ENCODE measurements around the gene ZDHHC7.

The ZDHHC7 gene

GRCh38 chr16:85018529-85019236 is 7.3 kb upstream of the ZDHHC7 start:
- no peak for DNase-seq (ENCODE audit: low read depth in 2 of 2)

- DNase-seq (ENCODE audit: low read depth in 2 of 2) = no peak
Measured at GRCh38 chr16:85017633-85018032, 6.3 kb upstream of the ZDHHC7 start.

- peak in 1 of 2 donors; percentile 17 for DNase-seq (ENCODE audit: low read depth in 2 of 2)
Measured at GRCh38 chr16:85017151-85017550, 5.8 kb upstream of the ZDHHC7 start.

GRCh38 chr16:85015481-85016187 is 4.3 kb upstream of the ZDHHC7 start:
- DNase-seq (ENCODE audit: low read depth in 2 of 2) = no peak

- no peak for DNase-seq (ENCODE audit: low read depth in 2 of 2)
Measured at GRCh38 chr16:85014311-85014710, 3.0 kb upstream of the ZDHHC7 start.

GRCh38 chr16:85011846-85012284 is 530 bp upstream of the ZDHHC7 start:
- DNase-seq (ENCODE audit: low read depth in 2 of 2) = no peak

GRCh38 chr16:85010446-85010930 is 847 bp downstream of the ZDHHC7 start:
- DNase-seq (ENCODE audit: low read depth in 2 of 2) = no peak

- no peak for DNase-seq (ENCODE audit: low read depth in 2 of 2)
Measured at GRCh38 chr16:85008271-85008670, 3.1 kb downstream of the ZDHHC7 start.

- DNase-seq (ENCODE audit: low read depth in 2 of 2) = no peak
Measured at GRCh38 chr16:85007496-85008214, 3.7 kb downstream of the ZDHHC7 start.

GRCh38 chr16:85006639-85007038 is 4.7 kb downstream of the ZDHHC7 start:
- DNase-seq (ENCODE audit: low read depth in 2 of 2) = no peak

- DNase-seq (ENCODE audit: low read depth in 2 of 2) = no peak
Measured at GRCh38 chr16:85005285-85006069, 5.9 kb downstream of the ZDHHC7 start.

- DNase-seq (ENCODE audit: low read depth in 2 of 2) = no peak
Measured at GRCh38 chr16:85004587-85005205, 6.6 kb downstream of the ZDHHC7 start.

GRCh38 chr16:85003725-85004586 is 7.4 kb downstream of the ZDHHC7 start:
- DNase-seq (ENCODE audit: low read depth in 2 of 2) = no peak

- DNase-seq (ENCODE audit: low read depth in 2 of 2) = no peak
Measured at GRCh38 chr16:85003076-85003475, 8.3 kb downstream of the ZDHHC7 start.

- DNase-seq (ENCODE audit: low read depth in 2 of 2) = no peak
Measured at GRCh38 chr16:85002608-85003007, 8.7 kb downstream of the ZDHHC7 start.

- no peak for DNase-seq (ENCODE audit: low read depth in 2 of 2)
Measured at GRCh38 chr16:85002099-85002541, 9.2 kb downstream of the ZDHHC7 start.

GRCh38 chr16:84999857-85000480 is 11.4 kb downstream of the ZDHHC7 start:
- no peak for DNase-seq (ENCODE audit: low read depth in 2 of 2)

- DNase-seq (ENCODE audit: low read depth in 2 of 2) = no peak
Measured at GRCh38 chr16:84999200-84999599, 12.1 kb downstream of the ZDHHC7 start.

GRCh38 chr16:84996365-84996764 is 15.0 kb downstream of the ZDHHC7 start:
- DNase-seq (ENCODE audit: low read depth in 2 of 2) = no peak

- no peak for DNase-seq (ENCODE audit: low read depth in 2 of 2)
Measured at GRCh38 chr16:84995663-84996062, 15.7 kb downstream of the ZDHHC7 start.
